Myometrial cell (primary cell): ENCODE measurements around the gene FDPS. TPM values are rescaled to one million over a fixed set of nuclear protein-coding genes. Genes with fewer than 3 reads are reported as not detected.

ENCODE experiments used
- total RNA-seq: library from RNA; depleted of rRNA; stranded (reverse); fragments of >200 nt; gene quantifications from 2 replicates; pipeline ENCODE4 v1.2.3, GENCODE V29; 2015

Gene FDPS
- total RNA-seq, result 1,079 and 1,092 TPM in 2 replicates

DNA sequence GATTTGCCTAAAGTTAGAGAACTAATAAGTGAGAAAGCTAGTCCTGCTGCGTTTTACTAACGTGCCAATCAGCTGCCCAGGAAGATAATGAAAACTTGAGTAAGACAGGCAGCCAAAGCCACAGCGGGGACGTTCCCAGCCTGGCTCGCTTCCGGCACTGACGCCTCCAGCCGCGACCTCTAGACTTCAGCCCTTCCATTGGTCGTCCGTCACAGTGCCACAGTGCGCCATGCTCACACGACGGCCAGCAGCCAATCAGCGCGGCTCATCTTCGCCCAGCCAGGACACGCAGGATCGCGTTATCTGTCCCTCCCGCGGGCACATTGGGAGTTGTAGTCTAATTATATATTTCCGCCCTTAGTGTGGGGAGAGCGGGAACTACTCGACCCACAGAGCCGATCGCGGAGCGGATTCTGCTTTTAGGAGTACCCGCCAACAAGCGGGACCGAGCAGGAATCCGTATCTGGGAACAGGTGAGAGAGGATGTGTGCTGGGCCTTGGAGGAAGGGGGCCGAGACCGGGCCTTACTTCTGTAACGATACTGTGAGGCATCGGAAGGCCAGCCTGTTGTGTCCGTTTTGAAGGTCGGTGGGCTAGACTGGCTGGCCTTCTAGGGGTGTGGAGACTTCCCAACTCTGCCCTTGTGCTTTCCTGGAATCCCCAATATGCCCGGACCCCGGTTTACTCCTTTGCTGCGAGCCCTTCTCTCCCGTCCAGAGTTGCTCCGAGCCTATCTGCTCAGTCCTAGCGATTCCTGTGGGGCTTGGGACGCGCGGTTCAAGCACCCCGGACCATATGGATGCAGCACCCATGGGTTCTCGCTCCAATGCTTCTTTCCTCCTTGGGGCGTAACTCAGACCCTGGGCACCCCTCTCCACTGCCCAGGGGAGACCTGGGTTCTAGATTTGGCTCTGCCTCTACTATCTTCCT, at the start of gene FDPS:
Gene FDPS (plus strand): TSS at position 374 of the 930 bp plus-strand sequence. CDS start 924 bp downstream, outside the sequence.

GRCh38 chr1:155261852-155262673, 46.6 kb upstream of the FDPS start, which contains the start of gene SCAMP3:
Gene SCAMP3 (minus strand): TSS chr1:155262360. CDS start chr1:155262151, 209 bp downstream.

DNA sequence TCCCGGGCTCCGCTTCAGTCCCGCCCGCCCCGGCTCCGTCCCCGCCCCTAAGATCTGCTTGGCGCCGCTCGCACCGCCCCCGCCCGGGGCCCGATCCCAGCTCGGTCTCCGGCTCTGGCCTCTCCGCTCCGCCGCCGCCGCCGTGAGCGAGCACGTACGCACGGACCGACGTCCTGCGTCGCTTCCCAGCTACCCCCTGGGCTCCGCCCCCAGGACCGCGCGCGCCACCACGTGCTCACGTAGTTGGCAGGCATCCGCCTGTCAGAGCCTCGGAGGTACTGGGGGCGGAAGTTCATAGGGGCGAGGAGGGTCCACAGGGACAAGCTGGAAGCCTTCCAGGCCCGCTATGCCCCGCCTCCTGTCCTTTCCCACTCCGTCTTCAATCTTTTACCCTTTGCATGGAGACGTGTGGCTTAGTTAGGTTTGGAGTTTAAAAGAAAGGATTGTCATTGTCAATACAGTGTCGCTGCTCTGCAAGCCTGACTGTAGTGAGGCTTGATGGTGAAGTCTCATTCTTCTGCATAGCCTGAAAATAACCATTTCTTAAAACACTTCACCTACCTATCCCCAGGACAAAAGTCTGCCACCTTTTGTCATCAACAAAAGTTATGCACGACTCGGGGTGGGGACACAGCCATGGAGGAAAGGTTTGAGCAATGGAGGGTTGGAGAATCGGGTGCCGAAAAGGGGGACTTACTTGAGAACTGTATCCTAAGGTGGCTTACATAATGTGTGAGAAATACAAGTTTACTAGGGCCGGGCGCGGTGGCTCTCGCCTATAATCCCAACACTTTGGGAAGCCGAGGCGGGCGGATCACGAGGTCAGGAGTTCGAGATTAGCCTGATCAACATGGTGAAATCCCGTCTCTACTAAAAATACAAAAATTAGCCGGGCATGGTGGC, 35.1 kb upstream of the FDPS start, which contains the start of gene CLK2:
Gene CLK2 (minus strand): TSS at position 162 of the 903 bp plus-strand sequence. CDS start 2,527 bp downstream, outside the sequence.

GRCh38 chr1:155277070-155277901, 31.4 kb upstream of the FDPS start, which contains the start of gene HCN3:
Gene HCN3 (plus strand): TSS chr1:155277463. CDS start chr1:155277591, 128 bp downstream.

GRCh38 chr1:155301342-155301841, 7.3 kb upstream of the FDPS start, which contains the start of gene PKLR:
Gene PKLR (minus strand): TSS chr1:155301438. CDS start chr1:155301395, 43 bp downstream.

DNA sequence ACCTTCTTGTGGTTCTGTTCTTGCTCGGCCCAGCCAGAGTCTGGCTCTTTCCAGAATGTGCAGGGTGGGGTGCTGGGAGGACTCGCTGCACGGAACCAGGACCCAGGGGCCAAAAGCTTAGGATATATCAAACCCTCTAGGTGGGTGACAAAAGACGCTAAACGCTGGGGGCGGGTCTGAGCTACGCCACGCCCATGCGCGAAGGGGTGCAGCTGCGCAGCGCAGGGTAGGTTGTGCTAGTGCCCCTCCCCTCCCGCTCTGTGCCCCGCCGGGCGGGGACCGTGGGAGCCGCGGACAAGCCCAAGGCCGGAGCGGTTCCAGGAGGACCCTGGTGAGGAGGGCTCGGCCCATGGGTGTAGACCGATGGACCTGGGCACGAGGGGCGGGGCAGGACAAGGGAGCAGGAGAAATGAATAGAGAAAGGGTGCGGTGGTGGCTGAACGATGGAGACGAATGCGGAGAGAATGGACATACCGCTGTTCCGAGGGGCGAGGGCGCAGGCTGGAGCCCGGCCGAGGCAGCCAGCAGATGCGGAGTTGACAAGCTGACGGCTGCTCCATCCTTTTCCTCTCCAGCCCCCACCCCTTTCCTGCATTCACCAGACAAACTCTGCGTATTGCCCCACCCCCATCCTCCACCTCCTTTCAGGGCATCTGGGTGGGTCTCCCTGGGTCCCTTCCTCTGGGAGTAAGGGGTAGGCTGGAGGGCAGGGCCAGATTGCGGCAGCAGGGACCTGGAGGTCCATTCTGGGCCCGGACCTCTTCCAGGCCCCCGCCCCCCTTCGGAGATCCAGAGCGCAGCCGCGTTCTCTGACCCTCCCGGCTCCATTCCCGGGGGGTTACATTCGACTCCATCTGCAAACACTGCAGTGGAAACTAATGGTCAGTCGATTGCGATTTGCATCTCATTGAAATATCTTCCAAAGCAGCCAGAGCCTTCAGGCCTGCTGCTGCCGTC, 12.3 kb downstream of the FDPS start, which contains the start of gene RUSC1:
Gene RUSC1 (plus strand): TSS at position 234 of the 957 bp plus-strand sequence. CDS start 880 bp downstream, outside the sequence.

Other genes with a start within 250 kb of the FDPS start
- gene EFNA4, start 245.1 kb upstream of the FDPS start, total RNA-seq, result 4.6 and 7.8 TPM in 2 replicates
- 0.53 and 0.58 TPM in 2 replicates for gene EFNA3, start 230.0 kb upstream of the FDPS start, total RNA-seq
- not detected in 2 replicates for gene EFNA1, start 181.0 kb upstream of the FDPS start, total RNA-seq
- gene SLC50A1, start 173.0 kb upstream of the FDPS start, total RNA-seq, result 78.3 and 119 TPM in 2 replicates
- 218 and 219 TPM in 2 replicates for gene DPM3, start 168.3 kb upstream of the FDPS start, total RNA-seq
- gene KRTCAP2, start 135.6 kb upstream of the FDPS start, total RNA-seq, result 192 and 276 TPM in 2 replicates
- 3.7 and 5.8 TPM in 2 replicates for gene TRIM46, start 135.0 kb upstream of the FDPS start, total RNA-seq
- 19.0 and 21.3 TPM in 2 replicates for gene THBS3, start 101.0 kb upstream of the FDPS start, total RNA-seq
- 105 and 129 TPM in 2 replicates for gene MTX1, start 100.2 kb upstream of the FDPS start, total RNA-seq
- 17.9 and 21.0 TPM in 2 replicates for gene ENTREP3, start 53.4 kb upstream of the FDPS start, total RNA-seq
- gene SCAMP3, start 46.5 kb upstream of the FDPS start, total RNA-seq, result 92.3 and 114 TPM in 2 replicates
- 18.2 and 24.1 TPM in 2 replicates for gene CLK2, start 35.4 kb upstream of the FDPS start, total RNA-seq
- gene HCN3, start 31.4 kb upstream of the FDPS start, total RNA-seq, result under 0.01 and 1.2 TPM in 2 replicates
- not detected in 2 replicates for gene PKLR, start 7.4 kb upstream of the FDPS start, total RNA-seq
- gene RUSC1, start 12.0 kb downstream of the FDPS start, total RNA-seq, result 23.4 and 35.5 TPM in 2 replicates